GM12872 (cell line): Measurements from ENCODE around the gene BMP6.

Source experiments
- TF ChIP-seq, protein P1 (sequence below): IDR thresholded peaks from 3 replicates; pipeline ENCODE4 v1.5.1; 2011; ENCODE audit warnings: low read depth, mild to moderate bottlenecking, low read length, moderate library complexity; ENCODE audit not compliant: insufficient read depth

The BMP6 gene

DNA sequence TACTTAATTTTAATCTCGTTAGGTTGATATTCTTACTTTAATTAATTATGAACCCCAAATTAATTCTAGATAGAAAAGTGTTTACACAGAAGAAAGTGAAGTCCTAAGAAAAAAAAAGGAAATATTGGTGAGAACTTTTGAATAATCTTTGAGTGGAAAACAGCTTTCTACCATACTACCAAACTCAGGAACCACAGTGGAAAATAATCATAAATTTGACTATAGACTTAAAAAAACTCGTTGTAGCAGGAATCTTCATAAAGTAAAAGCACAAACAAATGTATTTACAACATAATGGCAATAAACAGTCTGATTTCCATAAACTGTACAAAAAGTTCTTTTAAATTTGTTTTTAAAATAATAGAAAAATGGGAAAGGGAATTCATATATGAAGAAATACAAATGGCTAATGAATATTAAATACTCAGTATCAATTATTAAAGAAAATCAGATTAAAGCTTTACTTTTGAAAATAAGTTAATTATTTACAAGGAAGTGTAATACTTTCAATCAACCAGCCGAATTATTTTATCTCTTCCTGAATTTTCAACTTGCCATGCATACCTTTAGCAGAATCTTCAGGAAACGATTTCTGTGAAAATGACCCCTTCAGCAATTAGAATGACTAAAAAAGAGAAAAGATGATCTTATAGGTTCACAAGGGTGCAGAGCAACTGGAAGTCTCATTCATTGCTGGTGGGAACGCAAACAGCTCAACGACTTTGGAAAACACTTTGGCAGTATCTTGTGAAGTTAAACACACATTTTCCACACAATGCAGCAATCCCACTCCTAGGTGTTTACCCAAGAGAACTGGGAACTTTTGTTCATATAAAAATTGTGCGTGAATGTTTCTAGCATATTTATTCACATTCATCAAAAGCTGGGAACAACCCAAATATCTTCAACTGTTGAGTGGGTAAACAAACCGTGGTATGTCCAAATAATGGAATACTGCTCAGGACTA is 38.5 kb upstream of the BMP6 start:
- TF ChIP-seq, protein P1, sequence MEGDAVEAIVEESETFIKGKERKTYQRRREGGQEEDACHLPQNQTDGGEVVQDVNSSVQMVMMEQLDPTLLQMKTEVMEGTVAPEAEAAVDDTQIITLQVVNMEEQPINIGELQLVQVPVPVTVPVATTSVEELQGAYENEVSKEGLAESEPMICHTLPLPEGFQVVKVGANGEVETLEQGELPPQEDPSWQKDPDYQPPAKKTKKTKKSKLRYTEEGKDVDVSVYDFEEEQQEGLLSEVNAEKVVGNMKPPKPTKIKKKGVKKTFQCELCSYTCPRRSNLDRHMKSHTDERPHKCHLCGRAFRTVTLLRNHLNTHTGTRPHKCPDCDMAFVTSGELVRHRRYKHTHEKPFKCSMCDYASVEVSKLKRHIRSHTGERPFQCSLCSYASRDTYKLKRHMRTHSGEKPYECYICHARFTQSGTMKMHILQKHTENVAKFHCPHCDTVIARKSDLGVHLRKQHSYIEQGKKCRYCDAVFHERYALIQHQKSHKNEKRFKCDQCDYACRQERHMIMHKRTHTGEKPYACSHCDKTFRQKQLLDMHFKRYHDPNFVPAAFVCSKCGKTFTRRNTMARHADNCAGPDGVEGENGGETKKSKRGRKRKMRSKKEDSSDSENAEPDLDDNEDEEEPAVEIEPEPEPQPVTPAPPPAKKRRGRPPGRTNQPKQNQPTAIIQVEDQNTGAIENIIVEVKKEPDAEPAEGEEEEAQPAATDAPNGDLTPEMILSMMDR, result no peak

DNA sequence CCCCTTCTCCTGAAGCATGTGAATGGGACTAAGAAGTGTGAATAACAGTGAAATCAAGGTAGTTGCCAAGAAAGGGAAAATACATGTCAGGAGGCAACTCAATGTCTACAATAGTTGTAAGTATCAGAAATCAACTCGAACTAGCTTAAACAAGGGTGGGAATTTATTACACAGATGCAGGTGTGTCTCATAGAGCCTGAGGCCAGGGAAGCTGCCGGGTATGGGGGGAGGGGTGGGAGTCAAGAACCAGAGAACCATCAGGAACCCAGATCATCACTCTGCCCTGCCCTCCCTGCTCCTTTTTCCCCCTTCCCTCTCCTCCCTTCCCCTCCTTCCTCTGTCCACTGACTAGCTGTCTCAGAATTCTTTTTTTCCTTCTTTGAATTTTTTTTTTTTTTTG is 34.9 kb upstream of the BMP6 start:
- TF ChIP-seq, protein P1, result no peak

DNA sequence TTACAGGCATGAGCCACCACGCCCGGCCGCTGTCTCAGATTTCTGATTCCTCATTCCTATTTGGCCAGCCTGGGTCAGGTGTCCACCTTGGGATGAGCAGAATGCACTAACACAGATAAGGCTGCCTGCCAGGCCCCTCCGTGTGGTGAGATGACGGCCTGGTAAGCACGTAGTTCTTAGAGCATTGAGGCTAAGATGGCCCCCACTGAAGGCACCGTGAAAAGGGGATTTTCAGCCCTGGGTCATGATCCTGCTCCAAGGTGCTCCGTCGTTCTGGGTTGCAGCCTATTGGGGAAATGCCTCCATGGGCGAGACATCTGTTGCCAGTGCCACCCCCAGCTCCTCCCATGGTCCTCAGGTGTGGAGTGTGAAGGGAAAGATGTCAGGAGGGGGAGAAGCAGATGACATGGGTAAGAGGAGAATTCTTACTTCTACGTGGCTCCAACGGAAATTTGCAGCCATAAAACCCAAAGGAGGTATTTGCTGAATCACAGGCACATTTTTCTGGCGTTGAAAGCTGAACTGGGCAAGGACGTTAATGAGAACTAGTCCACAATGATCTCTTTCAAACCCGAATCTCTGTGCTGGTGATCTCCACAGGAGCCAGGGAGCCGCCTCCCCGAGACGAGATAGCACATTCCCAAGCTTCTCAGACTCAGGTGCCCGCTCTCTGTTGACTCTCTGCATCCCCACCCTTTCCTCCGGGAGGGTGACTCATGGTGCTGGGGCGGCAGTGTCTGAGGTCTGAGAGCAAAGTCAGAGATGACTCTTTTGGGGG is 34.0 kb upstream of the BMP6 start:
- TF ChIP-seq, protein P1, result no peak

DNA sequence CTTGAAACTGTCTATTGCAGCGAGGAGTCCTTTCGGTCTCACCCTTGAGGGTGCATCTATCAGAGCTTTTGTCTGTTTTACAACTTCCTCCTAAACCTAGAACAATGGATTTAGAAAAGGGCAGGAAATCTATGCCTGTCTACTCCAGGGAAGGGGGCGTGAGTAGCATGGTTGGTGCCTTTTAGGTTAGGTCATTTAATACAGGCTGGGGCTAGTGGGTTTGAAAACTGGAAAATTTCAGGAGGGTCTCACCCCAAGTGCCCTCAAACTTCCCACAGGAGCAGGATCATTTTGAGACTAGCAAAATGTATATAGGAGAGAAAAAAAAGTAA is 33.5 kb upstream of the BMP6 start:
- TF ChIP-seq, protein P1, result no peak

DNA sequence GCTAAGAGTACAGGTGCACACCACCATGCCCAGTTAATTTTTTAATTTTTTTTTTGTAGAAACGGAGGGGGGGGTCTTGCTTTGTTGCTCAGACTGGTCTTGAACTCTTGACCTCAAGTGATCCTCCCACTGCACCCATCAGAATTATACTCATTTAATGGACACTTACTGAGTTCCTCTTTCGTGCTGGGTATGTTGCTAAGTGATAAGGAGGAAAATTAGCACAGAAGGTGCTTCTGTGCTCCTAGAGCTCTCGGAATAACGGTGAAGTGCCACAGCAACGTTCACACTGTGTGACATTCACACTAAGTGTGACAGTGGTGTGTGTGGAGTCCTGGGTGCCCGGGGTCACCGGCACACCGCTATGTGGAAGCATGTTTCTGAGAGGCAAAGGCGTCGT is 32.1 kb upstream of the BMP6 start:
- TF ChIP-seq, protein P1, result no peak

DNA sequence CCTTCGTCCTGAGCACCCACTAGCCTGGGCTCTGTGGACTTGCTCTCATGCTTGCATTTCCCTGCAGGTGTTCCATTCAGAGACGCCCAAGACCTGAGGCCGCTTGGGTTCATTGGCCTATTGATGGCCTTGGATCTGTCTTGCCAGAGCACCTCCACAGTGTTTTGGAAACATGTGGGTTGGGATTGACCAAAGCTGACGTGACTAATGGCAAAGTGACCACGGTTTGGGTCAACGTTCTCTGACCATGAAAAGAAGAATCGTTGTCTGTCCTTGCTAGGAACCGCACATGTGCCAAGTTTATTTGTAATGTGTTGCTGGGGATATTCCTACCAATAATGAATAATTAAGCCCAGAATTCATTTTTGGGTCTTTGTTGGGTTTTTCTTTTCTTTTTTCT is 29.8 kb upstream of the BMP6 start:
- TF ChIP-seq, protein P1, result no peak

DNA sequence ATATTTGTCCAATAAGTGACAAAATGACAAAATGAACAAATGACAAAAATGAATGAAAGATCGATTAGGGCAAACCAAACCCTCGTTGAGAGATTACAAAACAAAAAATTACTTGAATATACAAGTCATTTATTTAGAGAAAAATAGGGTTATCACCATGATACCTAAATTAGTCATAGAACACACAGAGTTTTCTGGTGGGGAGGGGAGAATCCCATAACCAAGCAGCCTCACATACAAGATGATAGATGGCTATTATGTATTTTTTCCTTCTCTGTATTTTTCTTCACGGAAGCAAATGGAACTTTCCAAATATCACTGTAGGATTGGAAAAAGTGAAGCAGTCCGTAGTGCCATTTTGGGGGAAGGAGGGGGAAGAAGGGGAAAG is 28.5 kb upstream of the BMP6 start:
- TF ChIP-seq, protein P1, result no peak
